VCaP (cell line): Measurements from ENCODE around the gene MMP24.

Experiments used
- H3K27ac ChIP-seq: fragments of 450-650 bp; 2 replicates; pipeline ENCODE4 v1.5.1; 2017
- TF ChIP-seq, protein P1 (sequence below): fragments of 450-650 bp; conservative IDR thresholded peaks from 2 replicates; pipeline ENCODE4 v1.5.1; 2017; ENCODE audit warnings: mild to moderate bottlenecking, moderate library complexity

The MMP24 gene

DNA sequence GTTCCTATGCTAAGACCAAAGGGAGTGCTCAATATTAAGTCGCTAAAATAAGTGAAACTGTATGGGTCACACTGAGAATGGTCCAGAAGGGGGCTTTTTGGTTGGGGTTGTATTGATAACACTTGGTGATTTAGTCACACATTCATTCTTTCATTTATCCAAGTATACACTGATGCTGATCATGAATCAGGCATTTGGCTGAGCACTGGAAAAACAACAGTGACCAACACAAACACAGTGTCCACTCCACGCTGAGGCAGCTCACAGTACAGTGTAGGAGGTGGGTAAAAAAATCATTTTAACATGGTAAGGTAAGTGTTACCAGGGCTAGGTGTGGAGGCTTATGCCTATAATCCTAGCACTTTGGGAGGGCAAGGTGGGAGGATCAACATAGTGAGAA lies 74.9 kb downstream of the MMP24 start:
- TF ChIP-seq, protein P1, sequence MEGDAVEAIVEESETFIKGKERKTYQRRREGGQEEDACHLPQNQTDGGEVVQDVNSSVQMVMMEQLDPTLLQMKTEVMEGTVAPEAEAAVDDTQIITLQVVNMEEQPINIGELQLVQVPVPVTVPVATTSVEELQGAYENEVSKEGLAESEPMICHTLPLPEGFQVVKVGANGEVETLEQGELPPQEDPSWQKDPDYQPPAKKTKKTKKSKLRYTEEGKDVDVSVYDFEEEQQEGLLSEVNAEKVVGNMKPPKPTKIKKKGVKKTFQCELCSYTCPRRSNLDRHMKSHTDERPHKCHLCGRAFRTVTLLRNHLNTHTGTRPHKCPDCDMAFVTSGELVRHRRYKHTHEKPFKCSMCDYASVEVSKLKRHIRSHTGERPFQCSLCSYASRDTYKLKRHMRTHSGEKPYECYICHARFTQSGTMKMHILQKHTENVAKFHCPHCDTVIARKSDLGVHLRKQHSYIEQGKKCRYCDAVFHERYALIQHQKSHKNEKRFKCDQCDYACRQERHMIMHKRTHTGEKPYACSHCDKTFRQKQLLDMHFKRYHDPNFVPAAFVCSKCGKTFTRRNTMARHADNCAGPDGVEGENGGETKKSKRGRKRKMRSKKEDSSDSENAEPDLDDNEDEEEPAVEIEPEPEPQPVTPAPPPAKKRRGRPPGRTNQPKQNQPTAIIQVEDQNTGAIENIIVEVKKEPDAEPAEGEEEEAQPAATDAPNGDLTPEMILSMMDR = no peak
- no peak overlapping the region; the same call in 1 of the 2 replicates for H3K27ac ChIP-seq

DNA sequence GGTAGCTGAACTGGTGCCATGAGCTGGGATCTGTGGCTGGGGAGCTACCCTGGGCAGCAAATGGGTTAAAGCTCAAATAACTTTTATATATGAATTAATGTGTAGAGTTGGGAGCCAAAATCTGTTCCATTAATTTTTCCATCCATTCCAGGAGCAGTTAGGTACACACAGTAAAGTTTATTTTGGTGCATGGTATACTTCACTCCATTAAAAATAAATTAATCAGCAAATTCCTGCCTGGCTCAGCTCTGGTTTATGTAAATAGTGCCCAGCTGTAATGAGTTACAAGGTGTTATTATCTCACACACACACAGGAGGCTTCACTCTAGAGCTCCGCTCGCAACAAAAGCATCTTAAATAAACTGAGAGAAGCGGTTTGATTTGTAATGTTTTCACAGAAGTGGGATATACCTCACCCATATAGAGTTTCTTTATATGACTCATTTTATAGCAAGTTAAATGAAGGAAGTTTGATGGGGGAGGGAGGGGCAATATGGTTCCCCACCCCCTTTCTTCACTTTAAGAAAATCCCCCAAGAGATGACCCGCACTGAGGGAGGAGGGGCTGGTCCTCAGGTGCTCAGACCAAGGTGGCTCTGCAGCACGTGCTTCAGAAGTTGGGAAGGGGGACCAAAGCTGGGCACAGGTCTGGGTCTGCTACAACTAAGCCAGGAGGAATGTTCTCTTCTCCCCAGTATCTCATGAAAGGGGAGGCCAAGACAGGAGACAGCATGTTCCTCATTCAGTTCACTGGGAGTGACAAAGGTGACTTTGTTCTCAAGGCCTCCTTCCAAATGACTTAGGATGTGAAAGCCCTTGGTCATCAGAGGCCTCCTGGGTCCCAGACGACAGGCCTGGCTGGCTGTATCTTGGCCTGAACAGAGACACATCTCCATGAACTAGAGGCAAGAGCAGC lies 76.2 kb downstream of the MMP24 start:
- H3K27ac ChIP-seq = peak overlapping the region; percentile 43
- TF ChIP-seq, protein P1 = no peak

DNA sequence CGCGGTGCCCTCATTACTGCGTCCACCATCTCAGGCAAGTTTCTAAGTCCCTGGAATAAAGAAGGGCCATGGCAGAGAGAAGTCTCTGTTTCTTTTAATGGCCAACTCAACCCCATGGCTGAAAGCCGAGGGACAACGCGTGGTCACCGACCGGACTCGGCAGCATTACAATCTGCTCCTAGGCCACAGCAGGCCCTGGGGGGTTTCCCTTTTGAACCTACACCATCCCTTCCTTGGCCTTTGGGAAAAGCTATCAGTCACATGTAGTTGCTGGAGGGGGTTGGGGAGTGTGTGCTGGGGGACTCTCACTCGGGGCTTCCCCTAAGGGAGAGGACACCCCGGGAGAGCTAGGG lies 76.9 kb downstream of the MMP24 start:
- TF ChIP-seq, protein P1 = no peak
- peak overlapping the region; percentile 43 for H3K27ac ChIP-seq

DNA sequence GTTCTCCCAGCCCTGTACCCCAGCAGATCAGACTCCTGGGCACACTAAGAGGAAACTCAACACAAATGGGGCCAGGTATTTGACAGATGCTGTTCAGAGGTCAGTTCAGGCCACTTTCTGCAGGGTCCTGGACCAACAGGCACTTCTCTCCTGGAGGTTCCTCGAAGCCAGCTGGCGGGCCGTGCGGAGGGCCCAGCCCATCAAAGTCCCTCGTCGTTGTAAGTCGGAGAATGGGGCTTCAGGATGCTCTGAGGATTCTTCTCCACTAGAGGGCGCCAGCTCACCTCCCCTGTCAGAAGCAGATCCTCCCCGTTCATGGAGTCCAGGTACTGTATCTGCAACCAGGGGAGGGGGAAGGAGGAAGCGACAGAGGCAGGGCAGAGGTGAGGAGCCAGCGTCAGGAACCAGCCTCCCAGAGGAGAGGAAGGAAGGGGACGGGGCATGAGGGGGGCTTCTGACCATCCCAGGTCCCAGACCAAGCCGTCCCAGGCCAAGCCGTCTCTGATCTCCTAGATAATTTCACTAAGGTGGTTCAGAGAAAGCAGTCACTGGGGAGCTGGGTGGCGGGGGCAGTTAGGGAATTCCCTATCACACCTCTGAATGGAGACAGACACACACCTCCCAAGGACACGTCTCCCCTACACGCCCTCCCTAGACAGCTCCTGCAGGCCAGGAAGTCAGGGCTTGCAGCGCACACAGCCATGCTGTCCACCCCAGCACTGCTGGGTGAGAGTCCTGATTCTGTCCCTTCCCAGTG lies 77.4 kb downstream of the MMP24 start:
- TF ChIP-seq, protein P1 = peak; percentile 98
- H3K27ac ChIP-seq = peak overlapping the region; percentile 15; the same call in 1 of the 2 replicates

DNA sequence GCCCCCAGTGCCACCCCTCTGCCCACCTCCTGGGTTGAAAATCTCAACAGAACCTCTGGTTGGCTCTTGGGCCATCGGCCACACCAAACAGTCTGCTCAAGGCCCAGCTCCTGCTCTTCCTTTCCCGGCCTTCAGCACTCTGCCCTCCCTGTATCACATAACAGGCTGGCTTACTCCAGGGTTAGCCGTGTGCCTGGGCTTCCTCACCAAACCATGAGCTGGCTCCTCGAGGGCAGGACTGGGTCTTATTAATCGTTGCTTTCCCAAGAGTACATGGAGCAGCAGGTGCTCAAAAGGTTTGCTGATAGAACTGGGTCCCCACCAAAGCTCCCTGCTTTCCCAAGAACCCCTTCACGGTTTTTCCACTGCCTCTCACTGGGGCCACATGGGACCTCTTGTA lies 78.5 kb downstream of the MMP24 start:
- TF ChIP-seq, protein P1 = no peak
- H3K27ac ChIP-seq = no peak overlapping the region

DNA sequence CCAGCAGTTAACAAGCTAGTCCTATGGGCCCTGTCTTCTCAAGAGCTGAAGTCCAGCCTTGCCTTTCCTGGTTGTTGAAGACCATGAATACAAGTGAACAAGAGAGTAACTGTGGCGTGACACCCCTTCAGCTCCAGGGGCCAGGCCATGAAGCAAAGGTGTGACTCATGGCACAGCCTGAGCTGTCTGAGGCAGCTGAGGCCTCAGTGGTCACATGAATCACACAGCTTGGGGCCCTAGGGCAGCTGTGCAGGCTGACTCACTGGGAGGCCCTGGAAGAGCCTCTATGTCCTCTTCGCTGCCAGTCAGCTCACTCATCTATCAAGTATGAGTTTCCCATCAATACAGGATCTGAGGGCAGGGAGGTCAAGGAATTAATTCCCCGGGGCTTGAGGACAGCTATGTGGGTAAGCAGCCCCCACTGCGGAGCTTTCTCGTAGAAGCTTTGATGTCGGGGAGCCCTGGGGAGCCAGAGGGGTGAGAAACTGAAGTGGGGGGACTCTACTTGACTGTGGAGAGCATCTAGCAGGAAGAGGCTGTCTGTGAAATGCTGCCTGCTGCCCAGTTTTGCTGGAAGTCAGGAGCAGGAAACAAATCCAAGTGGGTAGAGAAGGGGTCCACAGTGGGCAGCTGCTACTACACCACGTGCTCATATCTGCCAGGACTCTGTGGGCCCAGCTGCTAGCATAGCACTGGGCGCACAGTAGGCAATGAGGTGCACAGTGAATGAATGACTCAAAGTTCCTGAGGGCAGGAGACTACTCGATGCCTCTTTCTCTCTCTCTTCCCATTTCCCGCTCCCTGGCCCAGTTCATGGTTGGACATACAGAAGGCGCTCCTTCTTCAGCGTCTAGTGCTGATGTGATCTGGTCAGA lies 79.4 kb downstream of the MMP24 start:
- no peak overlapping the region for H3K27ac ChIP-seq
- TF ChIP-seq, protein P1 = no peak
